K562 (cell line): Measurements from ENCODE around the gene DUS4L. TPM values are rescaled to one million over a fixed set of nuclear protein-coding genes. Genes with fewer than 3 reads are reported as not detected.

Experiments
- EHMT2 ChIP-seq: fragments of 450-650 bp; IDR thresholded peaks from 2 replicates; pipeline ENCODE4 v1.6.1; 2018; ENCODE audit warnings: antibody characterized with exemption
- FOXO4 ChIP-seq: fragments of 450-650 bp; formaldehyde crosslinking; IDR thresholded peaks from 2 replicates; pipeline ENCODE4 v1.4.0; 2020; ENCODE audit warnings: mild to moderate bottlenecking, moderate library complexity
- HDAC6 ChIP-seq: IDR thresholded peaks from 2 replicates; pipeline ENCODE4 v1.6.1; 2012; ENCODE audit warnings: low read depth, mild to moderate bottlenecking, control low read depth, inconsistent platforms, low read length, moderate library complexity
- KAT2B ChIP-seq: IDR thresholded peaks from one replicate; pipeline ENCODE4 v1.6.1; 2012; ENCODE audit warnings: low read depth, mild to moderate bottlenecking, control low read depth, inconsistent platforms, low read length, moderate library complexity
- KLF6 ChIP-seq: fragments of 250-450 bp; sonication (Bioruptor Pico); IDR thresholded peaks from 2 replicates; pipeline ENCODE4 v1.4.0; 2020; ENCODE audit warnings: mild to moderate bottlenecking, moderate library complexity, borderline replicate concordance
- NR2C2 ChIP-seq, 2 experiments: fragments of 200-800 bp in 1 of 2; sonication (Bioruptor generic) in 1 of 2; sonication (generic) in 1 of 2; formaldehyde crosslinking in 1 of 2; IDR thresholded peaks; 2 replicates each; pipeline versions ENCODE4 v1.6.1 to v1.8.0; 2016 to 2022; ENCODE audit warnings: mild to moderate bottlenecking in 1 of 2, missing compliant biosample characterization in 1 of 2, missing genetic modification characterization in 1 of 2, missing genetic modification reagents in 1 of 2
- PHF8 ChIP-seq: fragments of 200-600 bp; sonication (generic); IDR thresholded peaks from 2 replicates; pipeline ENCODE4 v1.6.1; 2012; ENCODE audit warnings: mixed run types, mild to moderate bottlenecking, inconsistent platforms, low read length, moderate library complexity, borderline replicate concordance
- RAD21 ChIP-seq, 2 experiments: fragments of 250-450 bp in 1 of 2; fragments of 450-650 bp in 1 of 2; sonication (Bioruptor Pico) in 1 of 2; formaldehyde crosslinking in 1 of 2; IDR thresholded peaks in 1 of 2; conservative IDR thresholded peaks in 1 of 2; 2 replicates each; pipeline versions ENCODE4 v1.4.0 to v1.8.0; 2020 to 2022; ENCODE audit warnings: mild to moderate bottlenecking in 2 of 2, moderate library complexity in 1 of 2
- RBM17 ChIP-seq: fragments of 200-400 bp; formaldehyde crosslinking; IDR thresholded peaks from 2 replicates; pipeline ENCODE4 v1.6.1; 2017; ENCODE audit warnings: low read depth, mild to moderate bottlenecking, low read length, borderline replicate concordance
- SRF ChIP-seq, 2 experiments: fragments of 250-450, 450-650 bp in 1 of 2; sonication (Bioruptor Pico) in 1 of 2; sonication (generic) in 1 of 2; formaldehyde crosslinking; IDR thresholded peaks; 2 replicates each; pipeline versions ENCODE4 v1.5.0 to v1.5.1; 2020 to 2022; ENCODE audit warnings: mild to moderate bottlenecking in 1 of 2, missing genetic modification reagents in 1 of 2
- TSHZ1 ChIP-seq: fragments of 250-450 bp; sonication (Bioruptor Pico); IDR thresholded peaks from 2 replicates; pipeline ENCODE4 v1.4.0; 2020; ENCODE audit warnings: mild to moderate bottlenecking, moderate library complexity
- ZBTB1 ChIP-seq: sonication (generic); formaldehyde crosslinking; IDR thresholded peaks from 2 replicates; pipeline ENCODE4 v1.8.1; 2023; ENCODE audit warnings: missing genetic modification reagents, low read depth, mild to moderate bottlenecking, borderline replicate concordance
- ZBTB5 ChIP-seq: fragments of 450-650 bp; IDR thresholded peaks from 2 replicates; pipeline ENCODE4 v1.6.1; 2017; ENCODE audit warnings: antibody characterized with exemption
- ZNF408 ChIP-seq: fragments of 250-450 bp; sonication (Bioruptor Pico); IDR thresholded peaks from 2 replicates; pipeline ENCODE4 v1.4.0; 2020; ENCODE audit warnings: low read depth, mild to moderate bottlenecking, moderate library complexity
- ZSCAN29 ChIP-seq: fragments of 450-650 bp; IDR thresholded peaks from 2 replicates; pipeline ENCODE4 v1.6.1; 2017
- polyA plus RNA-seq, 8 experiments: library from polyadenylated mRNA; depleted of rRNA in 4 of 8; stranded (reverse) in 5 of 8; unstranded in 3 of 8; fragments of >200 nt; fragmentation: Nextera tagmentation in 2 of 8; fragmentation: Illumina TruSeq in 1 of 8; extraction: Ambion mirVana in 2 of 8; extraction: Trizol in 1 of 8; gene quantifications; 2 replicates each; pipeline versions ENCODE4 v1.2.1 to v1.2.3, GENCODE V29; 2011 to 2014; ENCODE audit warnings: inconsistent platforms in 1 of 8, missing spikeins in 1 of 8
- total RNA-seq, 7 experiments: library from RNA; depleted of rRNA in 6 of 7; stranded (reverse); fragments of >200 nt in 6 of 7; fragmentation: Illumina TruSeq in 2 of 7; extraction: Trizol in 2 of 7; gene quantifications; 2 replicates each; pipeline versions ENCODE4 v1.2.1 to v1.2.3, GENCODE V29; 2011 to 2021; ENCODE audit warnings: low replicate concordance in 1 of 7

The DUS4L gene
- total and polyA plus RNA-seq, 9 of the 15 experiments (the other 6 are each of a cell fraction or from before 2014, with no cell fraction given): 12.2 to 33.6 (median 28.6) TPM

- no peak for TF ChIP-seq EHMT2
- TF ChIP-seq HDAC6: no peak
- no peak for TF ChIP-seq RBM17
- no peak for TF ChIP-seq ZSCAN29
- no peak for TF ChIP-seq KAT2B
- no peak for TF ChIP-seq SRF (CRISPR knock-in tag; IDR thresholded peaks at IDR 0.05)
- TF ChIP-seq FOXO4 (CRISPR knock-in tag): no peak
- no peak for TF ChIP-seq PHF8
- TF ChIP-seq NR2C2 (CRISPR knock-in tag; IDR thresholded peaks at IDR 0.05): no peak
- peak; percentile 33; the same call in 1 of the 2 replicates for TF ChIP-seq NR2C2 (tag; IDR thresholded peaks at IDR 0.05)
- no peak for TF ChIP-seq ZBTB5
- no peak for TF ChIP-seq ZBTB1 (CRISPR knock-in tag)
- no peak for TF ChIP-seq ZNF408 (CRISPR knock-in tag)
- no peak for TF ChIP-seq KLF6 (CRISPR knock-in tag)
- no peak for TF ChIP-seq TSHZ1
- TF ChIP-seq RAD21 (CRISPR knock-in tag; conservative IDR thresholded peaks at IDR 0.05 in 1 of 2, IDR thresholded peaks at IDR 0.05 in 1 of 2): no peak
Observed at GRCh38 chr7:107588529-107589130, 24.9 kb downstream of the DUS4L start (continued).
